OCI-LY1 (cell line): ENCODE measurements around the gene BORCS6.
A peak's percentile ranks its signal among the peaks of the same experiment; 100 is the strongest.

ENCODE experiments used
- H2AFZ ChIP-seq: fragments of 200-600 bp; sonication (generic), shearing (Covaris generic); 2 replicates; pipeline ENCODE4 v1.6.0; 2014; ENCODE audit warnings: antibody characterized with exemption, mild to moderate bottlenecking, low read length
- H3F3A ChIP-seq: fragments of 200-600 bp; sonication (generic), shearing (Covaris generic); 2 replicates; pipeline ENCODE4 v1.6.0; 2014; ENCODE audit warnings: mild to moderate bottlenecking, antibody characterized with exemption, low read length, moderate library complexity; ENCODE audit not compliant: insufficient read depth
- H3K27ac ChIP-seq: fragments of 200-600 bp; sonication (generic); 2 replicates; pipeline ENCODE4 v1.5.1; 2014; ENCODE audit warnings: low read length, mixed run types, mild to moderate bottlenecking, low read depth; ENCODE audit not compliant: poor library complexity, severe bottlenecking
- H3K27me3 ChIP-seq: fragments of 200-600 bp; sonication (generic); 2 replicates; pipeline ENCODE4 v1.6.0; 2014; ENCODE audit warnings: antibody characterized with exemption, mild to moderate bottlenecking, low read length, moderate library complexity; ENCODE audit not compliant: insufficient read depth
- H3K36me3 ChIP-seq: fragments of 200-600 bp; sonication (generic); 2 replicates; pipeline ENCODE4 v1.6.1; 2014; ENCODE audit warnings: mild to moderate bottlenecking, antibody characterized with exemption, low read length, moderate library complexity, mixed read lengths; ENCODE audit not compliant: insufficient read depth
- H3K4me1 ChIP-seq: fragments of 200-600 bp; sonication (generic); 2 replicates; pipeline ENCODE4 v1.5.1; 2014; ENCODE audit warnings: mild to moderate bottlenecking, low read length, moderate library complexity; ENCODE audit not compliant: insufficient read depth, severe bottlenecking
- H3K4me2 ChIP-seq: fragments of 200-600 bp; sonication (generic), shearing (Covaris generic); 2 replicates; pipeline ENCODE4 v1.6.1; 2014; ENCODE audit warnings: low read length
- H3K4me3 ChIP-seq: fragments of 200-600 bp; sonication (generic); 2 replicates; pipeline ENCODE4 v1.5.1; 2014; ENCODE audit warnings: low read length, low read depth, mild to moderate bottlenecking, mixed read lengths; ENCODE audit not compliant: poor library complexity, severe bottlenecking
- H3K79me2 ChIP-seq: fragments of 200-600 bp; shearing (Covaris generic); 2 replicates; pipeline ENCODE4 v1.6.1; 2016; ENCODE audit warnings: mixed run types, low read length, mixed read lengths; ENCODE audit not compliant: insufficient read depth
- H3K9ac ChIP-seq: fragments of 200-600 bp; sonication (generic), shearing (Covaris generic); 2 replicates; pipeline ENCODE4 v1.6.1; 2014; ENCODE audit warnings: mild to moderate bottlenecking, low read length, mixed read lengths
- H3K9me2 ChIP-seq: fragments of 200-600 bp; sonication (generic), shearing (Covaris generic); 2 replicates; pipeline ENCODE4 v1.6.1; 2014; ENCODE audit warnings: low read depth, mild to moderate bottlenecking, low read length, mixed read lengths
- H3K9me3 ChIP-seq: fragments of 200-600 bp; shearing (Covaris generic); 2 replicates; pipeline ENCODE4 v1.6.1; 2014; ENCODE audit warnings: low read length, mixed read lengths
- H4K20me1 ChIP-seq: fragments of 200-600 bp; sonication (generic), shearing (Covaris generic); 2 replicates; pipeline ENCODE4 v1.6.0; 2016; ENCODE audit warnings: mild to moderate bottlenecking, low read length; ENCODE audit not compliant: insufficient read depth
- EZH2 ChIP-seq: fragments of 200-600 bp; sonication (generic), shearing (Covaris generic); IDR thresholded peaks from 2 replicates; pipeline ENCODE4 v1.8.0; 2017; ENCODE audit warnings: borderline replicate concordance, mixed run types, mild to moderate bottlenecking, antibody characterized with exemption, low read length, moderate library complexity, mixed read lengths
- TF ChIP-seq, protein P1 (sequence below): fragments of 200-600 bp; sonication (generic), shearing (Covaris generic); IDR thresholded peaks from 2 replicates; pipeline ENCODE4 v1.5.1; 2017; ENCODE audit warnings: mild to moderate bottlenecking, antibody characterized with exemption, low read length, moderate library complexity, mixed read lengths

BORCS6 gene

DNA sequence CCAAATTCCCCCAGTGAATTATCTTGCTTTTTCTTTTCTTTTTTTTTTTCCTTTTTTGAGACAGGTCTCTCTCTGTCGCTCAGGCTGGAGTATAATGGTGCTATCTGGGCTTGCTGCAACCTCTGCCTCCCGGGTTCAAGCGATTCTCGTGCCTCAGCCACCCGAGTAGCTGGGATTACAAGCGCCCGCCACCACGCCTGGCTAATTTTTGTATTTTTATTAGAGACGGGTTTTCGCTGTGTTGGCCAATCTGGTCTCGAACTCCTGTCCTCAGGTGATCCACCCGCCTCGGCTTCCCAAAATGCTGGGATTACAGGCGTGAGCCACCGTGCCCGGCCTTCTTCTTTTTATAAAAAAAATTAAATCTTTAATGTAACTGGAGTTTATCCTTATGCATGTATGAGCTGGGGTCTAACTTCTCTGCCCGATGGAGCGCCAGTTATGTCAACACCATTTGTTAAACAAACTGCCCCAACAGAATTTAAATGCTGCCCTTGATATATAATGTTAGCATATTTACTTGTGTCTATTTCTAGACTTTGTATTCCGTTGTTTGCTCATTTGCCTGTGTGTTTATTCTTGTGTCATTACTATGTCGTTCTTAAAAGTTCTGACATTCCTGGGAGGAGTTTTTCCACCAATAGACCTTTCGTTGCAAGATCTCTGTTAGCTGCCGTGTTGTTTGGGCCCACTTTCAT, 20.9 kb upstream of the BORCS6 start:
- H3K9me3 ChIP-seq = no peaks in the 10 kb centered on the region
- H3K36me3 ChIP-seq = peaks cover 21% of the 10 kb centered on the region
- H2AFZ ChIP-seq = 0 out of 2 replicates have a peak overlapping the region, but pooled peaks have one; percentile 25
- H3F3A ChIP-seq = no peaks in the 10 kb centered on the region; the same call in 1 of the 2 replicates
- H3K4me2 ChIP-seq = peak overlapping the region; percentile 70
- peak overlapping the region; percentile 87 for H3K4me3 ChIP-seq
- H3K9ac ChIP-seq = peak overlapping the region; percentile 92
- peak overlapping the region; percentile 88 for H3K27ac ChIP-seq
- TF ChIP-seq EZH2 = no peak
- TF ChIP-seq, protein P1, sequence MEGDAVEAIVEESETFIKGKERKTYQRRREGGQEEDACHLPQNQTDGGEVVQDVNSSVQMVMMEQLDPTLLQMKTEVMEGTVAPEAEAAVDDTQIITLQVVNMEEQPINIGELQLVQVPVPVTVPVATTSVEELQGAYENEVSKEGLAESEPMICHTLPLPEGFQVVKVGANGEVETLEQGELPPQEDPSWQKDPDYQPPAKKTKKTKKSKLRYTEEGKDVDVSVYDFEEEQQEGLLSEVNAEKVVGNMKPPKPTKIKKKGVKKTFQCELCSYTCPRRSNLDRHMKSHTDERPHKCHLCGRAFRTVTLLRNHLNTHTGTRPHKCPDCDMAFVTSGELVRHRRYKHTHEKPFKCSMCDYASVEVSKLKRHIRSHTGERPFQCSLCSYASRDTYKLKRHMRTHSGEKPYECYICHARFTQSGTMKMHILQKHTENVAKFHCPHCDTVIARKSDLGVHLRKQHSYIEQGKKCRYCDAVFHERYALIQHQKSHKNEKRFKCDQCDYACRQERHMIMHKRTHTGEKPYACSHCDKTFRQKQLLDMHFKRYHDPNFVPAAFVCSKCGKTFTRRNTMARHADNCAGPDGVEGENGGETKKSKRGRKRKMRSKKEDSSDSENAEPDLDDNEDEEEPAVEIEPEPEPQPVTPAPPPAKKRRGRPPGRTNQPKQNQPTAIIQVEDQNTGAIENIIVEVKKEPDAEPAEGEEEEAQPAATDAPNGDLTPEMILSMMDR = no peak
- peaks cover 26% of the 10 kb centered on the region for H3K4me1 ChIP-seq
- no peaks in the 10 kb centered on the region for H3K27me3 ChIP-seq
- peaks cover 17% of the 10 kb centered on the region for H3K79me2 ChIP-seq
- no peaks in the 10 kb centered on the region for H3K9me2 ChIP-seq
- H4K20me1 ChIP-seq = no peaks in the 10 kb centered on the region

DNA sequence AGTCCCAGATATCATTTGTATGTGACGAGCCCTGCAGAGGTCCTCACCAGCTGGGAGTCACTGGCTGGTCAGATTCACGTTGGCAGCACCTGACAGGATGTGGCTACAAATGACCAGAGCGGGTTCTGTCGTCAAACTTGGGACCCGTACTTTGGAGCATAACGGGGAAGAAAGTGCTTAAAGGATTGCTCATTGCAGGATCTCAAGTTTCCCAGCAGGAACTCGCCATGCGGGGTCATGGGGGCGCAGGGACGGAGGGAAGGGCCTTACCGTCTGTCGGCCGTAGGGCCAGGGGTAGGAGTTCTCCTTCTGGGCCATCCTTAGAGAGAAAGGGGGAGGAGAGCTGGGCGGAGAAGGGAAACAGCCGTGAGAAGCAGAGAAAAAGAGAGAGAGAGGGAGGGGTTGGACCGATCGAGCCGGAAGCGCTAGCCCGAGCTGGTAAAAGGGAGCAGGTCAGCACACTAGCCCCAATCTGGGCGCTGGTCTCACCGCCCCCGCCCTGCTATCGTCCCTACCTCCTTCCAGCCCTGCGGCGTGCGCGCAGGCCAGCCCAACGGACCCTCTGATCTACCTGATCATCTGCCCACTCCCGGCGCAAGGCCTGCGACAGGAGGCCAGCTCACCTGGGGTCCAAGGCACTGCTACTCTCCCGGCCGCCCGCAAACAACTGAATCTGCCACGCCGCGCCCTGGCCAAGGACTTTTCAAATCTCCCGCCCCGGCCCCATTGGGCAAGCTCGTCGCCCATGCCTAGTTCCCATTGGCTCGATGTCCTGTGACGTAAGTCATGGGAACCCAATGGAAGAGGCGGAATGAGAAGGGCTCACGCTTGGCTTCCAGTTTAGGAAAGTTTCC, 20.2 kb upstream of the BORCS6 start, which contains the start of gene AURKB:
AURKB (minus strand) TSS at position 669 of the 854 bp plus-strand sequence; CDS start at position 318, 351 bp downstream.
- Histone ChIP-seq H3K79me2 (peaks cover 17% of the 10 kb centered on the region), H3K27me3 (no peaks in the 10 kb centered on the region), H2AFZ (0 out of 2 replicates have a peak within 1 kb of the TSS, but pooled peaks have one; percentile 25), H3K9ac (peak within 1 kb of the TSS; percentile 92), H3K27ac (peak within 1 kb of the TSS; percentile 88), H3K9me3 (no peaks in the 10 kb centered on the region), H3K4me3 (peak within 1 kb of the TSS; percentile 87), H3K4me1 (peaks cover 31% of the 10 kb centered on the region), H4K20me1 (no peaks in the 10 kb centered on the region), H3F3A (no peaks in the 10 kb centered on the region; the same call in 1 of the 2 replicates), H3K9me2 (no peaks in the 10 kb centered on the region), H3K36me3 (peaks cover 28% of the 10 kb centered on the region), H3K4me2 (peak within 1 kb of the TSS; percentile 70)
- TF ChIP-seq, protein P1 = no peak
- no peak for TF ChIP-seq EZH2

- Histone ChIP-seq H4K20me1 (no peaks in the 10 kb centered on the region), H3K27me3 (no peaks in the 10 kb centered on the region), H3K4me2 (no peak overlapping the region), H2AFZ (no peak overlapping the region), H3K9ac (no peak overlapping the region), H3F3A (0 out of 2 replicates have a peak, but pooled peaks cover 3% of the 10 kb centered on the region), H3K79me2 (peaks cover 17% of the 10 kb centered on the region), H3K27ac (no peak overlapping the region), H3K9me2 (no peaks in the 10 kb centered on the region), H3K4me3 (no peak overlapping the region), H3K9me3 (no peaks in the 10 kb centered on the region), H3K36me3 (peaks cover 53% of the 10 kb centered on the region), H3K4me1 (peaks cover 38% of the 10 kb centered on the region)
- no peak for TF ChIP-seq EZH2
- TF ChIP-seq, protein P1 = no peak
Measured at GRCh38 chr17:8206536-8206935, 16.6 kb upstream of the BORCS6 start.
